IMR-90 (cell line): ENCODE measurements around the gene ADAMTS16. TPM values are rescaled to one million over a fixed set of nuclear protein-coding genes. Genes with fewer than 3 reads are reported as not detected.

Experiments
- ATAC-seq: fragments of 200-7000 bp; cut with Tn5 transposase; 2 replicates; pipeline ENCODE4 v1.9.1; 2020; ENCODE audit warnings: low read depth, mild to moderate bottlenecking, moderate library complexity
- BruUV-seq: library from RNA; stranded (reverse); fragments of 400-500 nt; replicated peaks from 2 replicates; lab custom pipeline; 2021; lab: Mats Ljungman, UMichigan
- CTCF ChIA-PET: fragments of 300-600 bp; formaldehyde crosslinking; extraction: SDS; loops from one replicate; lab custom pipeline; 2021; ENCODE audit warnings: antibody characterized with exemption; lab: Yijun Ruan, JAX
- POLR2A ChIA-PET: fragments of 300-600 bp; sonication (Branson Sonifier 250); formaldehyde crosslinking; loops from one replicate; lab custom pipeline; 2022; ENCODE audit warnings: antibody characterized with exemption; ENCODE audit not compliant: unreplicated experiment; lab: Charles Lee
- DNase-seq: peaks from one replicate; pipeline ENCODE4 v3.0.0; 2013
- H2AFZ ChIP-seq: replicated peaks from 2 replicates; pipeline ENCODE3; 2013; ENCODE audit warnings: low read length, mild to moderate bottlenecking; ENCODE audit not compliant: poor library complexity
- H2AK5ac ChIP-seq: 2 replicates; pipeline ENCODE4 v1.6.1; 2013; ENCODE audit warnings: low read depth, low read length, inconsistent platforms
- H2AK9ac ChIP-seq: replicated peaks from 2 replicates; pipeline ENCODE3; 2013; ENCODE audit warnings: mild to moderate bottlenecking, low read depth, low read length, moderate library complexity; ENCODE audit not compliant: poor library complexity
- H2BK120ac ChIP-seq: 2 replicates; pipeline ENCODE4 v1.6.1; 2013; ENCODE audit warnings: low read depth, low read length, inconsistent platforms
- H2BK15ac ChIP-seq: 3 replicates; pipeline ENCODE4 v1.6.1; 2013; ENCODE audit warnings: low read depth, low read length, inconsistent platforms
- H2BK20ac ChIP-seq: 2 replicates; pipeline ENCODE4 v1.6.1; 2013; ENCODE audit warnings: low read depth, mild to moderate bottlenecking, inconsistent platforms, low read length, moderate library complexity
- H2BK5ac ChIP-seq: 2 replicates; pipeline ENCODE4 v1.6.1; 2013; ENCODE audit warnings: mild to moderate bottlenecking, low read depth, low read length, inconsistent platforms; ENCODE audit not compliant: poor library complexity, severe bottlenecking
- H3K14ac ChIP-seq: replicated peaks from 2 replicates; pipeline ENCODE4 v1.6.1; 2013; ENCODE audit warnings: low read depth, low read length, inconsistent platforms
- H3K18ac ChIP-seq: 2 replicates; pipeline ENCODE4 v1.6.1; 2013; ENCODE audit warnings: low read depth, low read length, control low read depth
- H3K23ac ChIP-seq: 2 replicates; pipeline ENCODE4 v1.6.1; 2013; ENCODE audit warnings: low read depth, low read length, inconsistent platforms
- H3K27ac ChIP-seq: 2 replicates; pipeline ENCODE4 v1.5.1; 2013; ENCODE audit warnings: mild to moderate bottlenecking, control low read depth, low read length; ENCODE audit not compliant: insufficient read depth
- H3K27me3 ChIP-seq: 2 replicates; pipeline ENCODE4 v1.6.1; 2013; ENCODE audit warnings: low read length; ENCODE audit not compliant: control insufficient read depth, insufficient read depth
- H3K36me3 ChIP-seq: 2 replicates; pipeline ENCODE4 v1.6.1; 2013; ENCODE audit warnings: low read length, mixed read lengths; ENCODE audit not compliant: control insufficient read depth, insufficient read depth
- H3K4ac ChIP-seq: 2 replicates; pipeline ENCODE4 v1.6.1; 2013; ENCODE audit warnings: low read depth, low read length, inconsistent platforms
- H3K4me1 ChIP-seq: 2 replicates; pipeline ENCODE4 v1.6.1; 2013; ENCODE audit warnings: low read length, mixed read lengths; ENCODE audit not compliant: control insufficient read depth, insufficient read depth
- H3K4me2 ChIP-seq: 2 replicates; pipeline ENCODE4 v1.6.1; 2013; ENCODE audit warnings: low read depth, mild to moderate bottlenecking, control low read depth, low read length, moderate library complexity
- H3K4me3 ChIP-seq: 2 replicates; pipeline ENCODE4 v1.5.1; 2013; ENCODE audit warnings: low read depth, mild to moderate bottlenecking, control low read depth, low read length, moderate library complexity; ENCODE audit not compliant: insufficient read depth
- H3K56ac ChIP-seq: 2 replicates; pipeline ENCODE4 v1.6.1; 2013; ENCODE audit warnings: low read length, inconsistent platforms; ENCODE audit not compliant: insufficient read depth; ENCODE audit errors: extremely low read depth
- H3K79me1 ChIP-seq, 2 experiments: 2 replicates each; pipeline ENCODE4 v1.6.1; 2013; ENCODE audit warnings: low read length in 2 of 2, inconsistent platforms in 1 of 2, low read depth in 1 of 2
- H3K9ac ChIP-seq: 2 replicates; pipeline ENCODE4 v1.6.1; 2013; ENCODE audit warnings: low read depth, low read length, control low read depth
- H3K9me1 ChIP-seq: 2 replicates; pipeline ENCODE4 v1.6.1; 2013; ENCODE audit warnings: low read length, inconsistent platforms; ENCODE audit not compliant: insufficient read depth
- H3K9me3 ChIP-seq: 2 replicates; pipeline ENCODE4 v1.6.1; 2013; ENCODE audit warnings: low read length; ENCODE audit not compliant: control insufficient read depth, insufficient read depth
- H4K20me1 ChIP-seq: 2 replicates; pipeline ENCODE4 v1.6.1; 2013; ENCODE audit warnings: low read length, inconsistent platforms; ENCODE audit not compliant: insufficient read depth
- H4K5ac ChIP-seq: 2 replicates; pipeline ENCODE4 v1.6.1; 2013; ENCODE audit warnings: mild to moderate bottlenecking, low read depth, low read length, control low read depth
- H4K8ac ChIP-seq, 2 experiments: 2 replicates each; pipeline ENCODE4 v1.6.1; 2013; ENCODE audit warnings: low read depth in 2 of 2, low read length in 2 of 2, control low read depth in 1 of 2, inconsistent platforms in 1 of 2
- H4K91ac ChIP-seq: 2 replicates; pipeline ENCODE4 v1.6.1; 2013; ENCODE audit warnings: low read depth, low read length, inconsistent platforms; ENCODE audit not compliant: insufficient read depth
- BHLHE40 ChIP-seq: fragments of 150-350 bp; IDR thresholded peaks from 2 replicates; pipeline ENCODE4 v1.6.1; 2016; ENCODE audit warnings: mild to moderate bottlenecking, low read depth, low read length
- CEBPB ChIP-seq: IDR thresholded peaks from 2 replicates; pipeline ENCODE4 v1.6.1; 2012; ENCODE audit warnings: low read depth, low read length, improper control_type of control experiment
- CHD1 ChIP-seq: IDR thresholded peaks from 2 replicates; pipeline ENCODE4 v1.6.1; 2012; ENCODE audit warnings: low read depth, low read length, improper control_type of control experiment
- CTCF ChIP-seq: conservative IDR thresholded peaks from 2 replicates; pipeline ENCODE4 v1.5.1; 2012; ENCODE audit warnings: mild to moderate bottlenecking, low read depth, low read length, improper control_type of control experiment
- ELK1 ChIP-seq: fragments of 150-350 bp; IDR thresholded peaks from 2 replicates; pipeline ENCODE4 v1.6.1; 2016; ENCODE audit warnings: low read depth, mild to moderate bottlenecking, low read length, moderate library complexity, borderline replicate concordance
- FOS ChIP-seq: fragments of 150-350 bp; IDR thresholded peaks from 2 replicates; pipeline ENCODE4 v1.6.1; 2016; ENCODE audit warnings: low read depth, low read length
- MAFK ChIP-seq: IDR thresholded peaks from 2 replicates; pipeline ENCODE4 v1.6.1; 2012; ENCODE audit warnings: low read depth, low read length, improper control_type of control experiment
- MAZ ChIP-seq: IDR thresholded peaks from 2 replicates; pipeline ENCODE4 v1.6.1; 2012; ENCODE audit warnings: low read depth, mild to moderate bottlenecking, low read length, improper control_type of control experiment, moderate library complexity, borderline replicate concordance
- POLR2A ChIP-seq: IDR thresholded peaks from 2 replicates; pipeline ENCODE4 v1.6.1; 2012; ENCODE audit warnings: mild to moderate bottlenecking, low read depth, low read length
- RAD21 ChIP-seq: IDR thresholded peaks from 2 replicates; pipeline ENCODE4 v1.6.1; 2012; ENCODE audit warnings: low read length, improper control_type of control experiment
- RCOR1 ChIP-seq: IDR thresholded peaks from 2 replicates; pipeline ENCODE4 v1.6.1; 2012; ENCODE audit warnings: mild to moderate bottlenecking, low read length, improper control_type of control experiment; ENCODE audit not compliant: insufficient replicate concordance
- RFX5 ChIP-seq: IDR thresholded peaks from 2 replicates; pipeline ENCODE4 v1.8.0; 2012; ENCODE audit warnings: low read depth, mild to moderate bottlenecking, low read length, moderate library complexity
- SMC3 ChIP-seq: fragments of 150-350 bp; IDR thresholded peaks from 2 replicates; pipeline ENCODE4 v1.6.1; 2016; ENCODE audit warnings: low read depth, mild to moderate bottlenecking, antibody characterized with exemption, low read length, moderate library complexity
- USF2 ChIP-seq: fragments of 150-350 bp; IDR thresholded peaks from 2 replicates; pipeline ENCODE4 v1.6.1; 2017; ENCODE audit warnings: mild to moderate bottlenecking, antibody characterized with exemption, low read length, low read depth
- WGBS, 2 experiments: methylation state at CpG; one replicate each; pipeline versions ENCODE4 v1.1.5 to v1.1.7; 2013; ENCODE audit warnings: missing lambda C conversion rate in 2 of 2; ENCODE audit not compliant: insufficient read length in 1 of 2; ENCODE audit errors: extremely low coverage in 2 of 2; 5-methylcytosine and 5-hydroxymethylcytosine counted together
- dilution Hi-C: fragments of 300-500 bp; cut with HindIII; formaldehyde crosslinking; loops from one replicate; pipeline ENCODE4 v1.14.3; 2018; ENCODE audit warnings: low sequenced_read_pairs; ENCODE audit not compliant: unreplicated experiment
- in situ Hi-C: fragments of 300-500 bp; cut with MboI; formaldehyde crosslinking; loops from 3 replicates; pipeline ENCODE4 v1.14.3; 2019; ENCODE audit warnings: low sequenced_read_pairs, inconsistent platforms, mixed read lengths
- intact Hi-C: fragments of 100-400 bp; cut with micrococcal nuclease; formaldehyde crosslinking; loops from 2 replicates; pipeline ENCODE4 v1.10.0; 2022
- polyA plus RNA-seq, 3 experiments: library from polyadenylated mRNA; depleted of rRNA; stranded (reverse); fragments of >200 nt; gene quantifications; 2 replicates each; pipeline ENCODE4 v1.2.3, GENCODE V29; 2012; ENCODE audit warnings: low replicate concordance in 1 of 3
- total RNA-seq: library from RNA; depleted of rRNA; stranded (reverse); fragments of >200 nt; gene quantifications from 2 replicates; pipeline ENCODE4 v1.2.3, GENCODE V29; 2012

ADAMTS16 gene
- total and polyA plus RNA-seq, 2 of the 4 experiments (the other 2 are of a cell fraction), result 0.09 to 0.18 TPM

- POLR2A ChIA-PET, result no interaction called here
Measured at GRCh38 chr5:5278201-5278814, 138.2 kb downstream of the ADAMTS16 start.

More at GRCh38 chr5:5278201-5278814, 138.2 kb downstream of the ADAMTS16 start:
- Histone ChIP-seq H3K27me3 (no peaks in the 10 kb centered on the region), H2BK120ac (no peak overlapping the region), H2BK15ac (no peak overlapping the region), H2AK5ac (no peak overlapping the region), H2AFZ (no peak overlapping the region), H3K9ac (no peak overlapping the region), H3K27ac (no peak overlapping the region), H3K4me2 (no peak overlapping the region), H4K5ac (no peak overlapping the region), H3K79me1 (no peaks in the 10 kb centered on the region), H2AK9ac (no peak overlapping the region), H3K4ac (no peak overlapping the region), H2BK5ac (no peak overlapping the region), H4K20me1 (no peaks in the 10 kb centered on the region), H3K4me1 (no peaks in the 10 kb centered on the region), H3K9me1 (no peaks in the 10 kb centered on the region), H3K56ac (no peak overlapping the region), H3K4me3 (no peak overlapping the region), H4K8ac (no peak overlapping the region), H3K9me3 (0 out of 2 replicates have a peak, but pooled peaks cover 2% of the 10 kb centered on the region), H3K23ac (no peak overlapping the region), H3K14ac (no peak overlapping the region), H3K36me3 (no peaks in the 10 kb centered on the region), H2BK20ac (no peak overlapping the region), H4K91ac (no peak overlapping the region), H3K18ac (no peak overlapping the region)
- intact Hi-C loops (no loop called here), dilution Hi-C loops (no loop called here), in situ Hi-C loops (no loop called here)
- CTCF ChIA-PET, result no interaction called here
- no CpG with 5 or more reads among the region's 4 CpGs for WGBS, 2 experiments
- TF ChIP-seq POLR2A (no peak), CHD1 (no peak), MAFK (no peak), RAD21 (no peak), RCOR1 (no peak), CEBPB (no peak), SMC3 (no peak), RFX5 (no peak), MAZ (no peak), FOS (no peak), BHLHE40 (no peak), CTCF (no peak), USF2 (no peak), ELK1 (no peak)
- no peak for ATAC-seq
- DNase-seq, result no peak
- no TSS peak for BruUV-seq
